Neutrophil (primary cell): ENCODE measurements around the gene HOXD13.

Source experiments
- H3K27ac ChIP-seq: fragments of 200-600 bp; sonication (generic); 2 replicates; pipeline ENCODE4 v1.5.1; 2016; ENCODE audit warnings: mild to moderate bottlenecking, moderate library complexity
- H3K27me3 ChIP-seq: fragments of 200-600 bp; sonication (generic); 2 replicates; pipeline ENCODE4 v1.6.0; 2016; ENCODE audit warnings: mild to moderate bottlenecking
- H3K36me3 ChIP-seq: fragments of 200-600 bp; sonication (generic); 2 replicates; pipeline ENCODE4 v1.5.1; 2017
- H3K4me1 ChIP-seq, 2 experiments: fragments of 200-600 bp in 1 of 2; sonication (generic) in 1 of 2; 1 replicate in 1 of 2; 2 replicates in 1 of 2; pipeline versions ENCODE4 v1.5.1 to v1.6.1; 2013 to 2016; ENCODE audit warnings: low read depth in 1 of 2, low read length in 1 of 2, mild to moderate bottlenecking in 1 of 2, moderate library complexity in 1 of 2; ENCODE audit not compliant: control insufficient read depth in 1 of 2, insufficient read depth in 1 of 2
- H3K4me3 ChIP-seq, 2 experiments: fragments of 200-600 bp in 1 of 2; sonication (generic) in 1 of 2; 1 replicate in 1 of 2; 2 replicates in 1 of 2; pipeline ENCODE4 v1.5.1; 2013 to 2016; ENCODE audit warnings: low read depth in 1 of 2, low read length in 1 of 2, mild to moderate bottlenecking in 1 of 2, moderate library complexity in 1 of 2
- H3K9me3 ChIP-seq: fragments of 200-600 bp; sonication (generic); 2 replicates; pipeline ENCODE4 v1.5.1; 2016
- TF ChIP-seq, protein P1 (sequence below): fragments of 200-600 bp; sonication (generic); IDR thresholded peaks from 2 replicates; pipeline ENCODE4 v1.5.1; 2016; ENCODE audit warnings: antibody characterized with exemption

Gene HOXD13

DNA sequence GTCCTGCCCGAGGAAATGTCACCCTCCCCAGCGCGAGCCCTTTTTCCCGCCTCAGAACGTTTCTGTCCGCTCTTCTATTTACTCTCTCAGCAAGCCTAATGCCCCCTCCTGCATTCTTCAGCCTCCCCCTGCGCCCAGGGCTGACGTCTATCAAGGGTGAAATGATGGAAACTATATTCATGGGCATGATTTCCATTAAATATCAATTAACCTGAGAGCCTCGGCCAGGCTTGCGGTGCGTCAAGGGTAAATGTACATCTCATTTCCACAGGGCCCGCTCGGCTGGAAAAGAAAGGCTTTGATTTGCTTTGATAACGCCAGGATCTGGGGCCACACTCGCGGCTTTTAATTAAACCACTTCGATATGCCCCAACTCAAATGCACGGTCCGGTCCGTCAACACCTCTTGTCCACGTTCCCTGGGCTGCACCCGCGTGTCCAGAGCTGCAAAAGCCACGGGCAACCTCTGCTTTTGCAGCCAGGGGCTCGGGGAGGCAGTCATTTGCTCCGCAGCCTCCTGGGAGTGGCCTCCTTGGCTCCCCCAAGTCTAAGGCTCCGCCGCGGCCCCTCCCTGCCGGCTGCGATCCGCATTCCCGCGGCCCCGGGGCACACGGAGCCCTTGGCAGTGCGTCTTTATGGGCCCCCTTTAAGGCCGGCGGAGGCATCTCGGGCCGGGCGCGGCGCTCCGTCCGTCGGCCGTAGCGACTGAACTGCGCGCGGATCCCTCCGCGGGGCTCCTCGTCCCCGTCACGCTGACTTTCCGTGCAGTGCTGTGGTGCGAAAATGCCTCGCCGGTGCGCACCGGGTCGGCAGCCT lies 36.7 kb downstream of the HOXD13 start, which contains the start of gene HOXD8:
Gene HOXD8, plus strand, starts transcription at position 724 of the 815 bp plus-strand sequence. CDS start 662 bp downstream, outside the sequence.
- Histone ChIP-seq H3K27me3 (peaks cover 100% of the 10 kb centered on the region), H3K36me3 (no peaks in the 10 kb centered on the region), H3K4me3 (peak within 1 kb of the TSS; percentile 13 to 49), H3K4me1 (peaks cover 19 to 30% of the 10 kb centered on the region in 2 experiments), H3K9me3 (no peaks in the 10 kb centered on the region), H3K27ac (no peak within 1 kb of the TSS)
- TF ChIP-seq, protein P1, sequence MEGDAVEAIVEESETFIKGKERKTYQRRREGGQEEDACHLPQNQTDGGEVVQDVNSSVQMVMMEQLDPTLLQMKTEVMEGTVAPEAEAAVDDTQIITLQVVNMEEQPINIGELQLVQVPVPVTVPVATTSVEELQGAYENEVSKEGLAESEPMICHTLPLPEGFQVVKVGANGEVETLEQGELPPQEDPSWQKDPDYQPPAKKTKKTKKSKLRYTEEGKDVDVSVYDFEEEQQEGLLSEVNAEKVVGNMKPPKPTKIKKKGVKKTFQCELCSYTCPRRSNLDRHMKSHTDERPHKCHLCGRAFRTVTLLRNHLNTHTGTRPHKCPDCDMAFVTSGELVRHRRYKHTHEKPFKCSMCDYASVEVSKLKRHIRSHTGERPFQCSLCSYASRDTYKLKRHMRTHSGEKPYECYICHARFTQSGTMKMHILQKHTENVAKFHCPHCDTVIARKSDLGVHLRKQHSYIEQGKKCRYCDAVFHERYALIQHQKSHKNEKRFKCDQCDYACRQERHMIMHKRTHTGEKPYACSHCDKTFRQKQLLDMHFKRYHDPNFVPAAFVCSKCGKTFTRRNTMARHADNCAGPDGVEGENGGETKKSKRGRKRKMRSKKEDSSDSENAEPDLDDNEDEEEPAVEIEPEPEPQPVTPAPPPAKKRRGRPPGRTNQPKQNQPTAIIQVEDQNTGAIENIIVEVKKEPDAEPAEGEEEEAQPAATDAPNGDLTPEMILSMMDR = no peak

DNA sequence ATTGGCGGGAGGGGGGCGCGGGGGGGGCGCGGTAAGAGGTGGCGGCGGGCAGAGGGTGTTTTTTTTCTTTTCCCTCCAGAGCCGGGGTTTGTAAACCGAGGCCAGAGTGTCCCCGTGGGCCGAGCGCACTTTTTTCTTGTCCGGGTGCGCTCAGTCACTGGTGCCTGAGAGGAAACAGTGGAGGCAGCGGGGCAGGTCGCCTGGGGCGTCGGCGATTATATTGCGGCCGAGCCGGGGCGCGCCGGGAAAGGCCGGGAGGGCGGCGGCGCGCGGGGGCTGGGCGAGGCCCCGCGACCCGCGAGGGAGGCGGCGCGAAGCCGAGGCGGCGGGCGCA lies 37.3 kb downstream of the HOXD13 start:
- Histone ChIP-seq H3K4me3 (peak overlapping the region; percentile 13 to 49), H3K27me3 (peaks cover 100% of the 10 kb centered on the region), H3K36me3 (no peaks in the 10 kb centered on the region), H3K4me1 (peaks cover 19 to 30% of the 10 kb centered on the region in 2 experiments), H3K9me3 (no peaks in the 10 kb centered on the region), H3K27ac (no peak overlapping the region)
- TF ChIP-seq, protein P1 = no peak

DNA sequence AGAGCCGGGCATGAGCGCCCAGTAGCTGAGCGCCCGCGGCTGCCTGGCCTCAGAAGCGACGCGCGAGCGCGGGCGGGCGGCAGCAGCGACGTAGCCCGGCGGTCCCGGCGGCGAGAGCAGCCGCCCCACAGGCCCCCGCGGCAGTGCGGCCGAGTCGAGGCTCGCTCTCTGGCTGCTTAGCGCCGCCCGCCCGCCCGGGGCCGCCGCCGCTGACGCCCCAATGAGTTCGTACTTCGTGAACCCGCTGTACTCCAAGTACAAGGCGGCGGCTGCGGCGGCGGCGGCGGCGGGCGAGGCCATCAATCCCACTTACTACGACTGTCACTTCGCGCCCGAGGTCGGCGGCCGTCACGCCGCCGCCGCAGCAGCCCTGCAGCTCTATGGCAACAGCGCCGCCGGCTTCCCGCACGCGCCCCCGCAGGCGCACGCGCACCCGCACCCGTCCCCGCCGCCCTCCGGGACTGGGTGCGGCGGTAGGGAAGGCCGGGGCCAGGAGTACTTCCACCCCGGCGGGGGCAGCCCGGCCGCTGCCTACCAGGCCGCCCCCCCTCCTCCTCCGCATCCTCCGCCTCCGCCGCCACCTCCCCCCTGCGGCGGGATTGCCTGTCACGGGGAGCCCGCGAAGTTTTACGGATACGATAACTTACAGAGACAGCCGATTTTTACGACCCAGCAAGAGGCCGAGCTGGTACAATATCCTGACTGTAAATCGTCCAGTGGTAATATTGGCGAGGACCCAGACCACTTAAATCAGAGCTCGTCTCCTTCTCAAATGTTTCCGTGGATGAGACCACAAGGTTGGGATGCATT lies 37.8 kb downstream of the HOXD13 start:
- Histone ChIP-seq H3K36me3 (no peaks in the 10 kb centered on the region), H3K4me3 (peak overlapping the region; percentile 13 to 16), H3K9me3 (no peaks in the 10 kb centered on the region), H3K4me1 (peaks cover 19 to 30% of the 10 kb centered on the region in 2 experiments), H3K27ac (no peak overlapping the region), H3K27me3 (peaks cover 100% of the 10 kb centered on the region)
- TF ChIP-seq, protein P1 = no peak

DNA sequence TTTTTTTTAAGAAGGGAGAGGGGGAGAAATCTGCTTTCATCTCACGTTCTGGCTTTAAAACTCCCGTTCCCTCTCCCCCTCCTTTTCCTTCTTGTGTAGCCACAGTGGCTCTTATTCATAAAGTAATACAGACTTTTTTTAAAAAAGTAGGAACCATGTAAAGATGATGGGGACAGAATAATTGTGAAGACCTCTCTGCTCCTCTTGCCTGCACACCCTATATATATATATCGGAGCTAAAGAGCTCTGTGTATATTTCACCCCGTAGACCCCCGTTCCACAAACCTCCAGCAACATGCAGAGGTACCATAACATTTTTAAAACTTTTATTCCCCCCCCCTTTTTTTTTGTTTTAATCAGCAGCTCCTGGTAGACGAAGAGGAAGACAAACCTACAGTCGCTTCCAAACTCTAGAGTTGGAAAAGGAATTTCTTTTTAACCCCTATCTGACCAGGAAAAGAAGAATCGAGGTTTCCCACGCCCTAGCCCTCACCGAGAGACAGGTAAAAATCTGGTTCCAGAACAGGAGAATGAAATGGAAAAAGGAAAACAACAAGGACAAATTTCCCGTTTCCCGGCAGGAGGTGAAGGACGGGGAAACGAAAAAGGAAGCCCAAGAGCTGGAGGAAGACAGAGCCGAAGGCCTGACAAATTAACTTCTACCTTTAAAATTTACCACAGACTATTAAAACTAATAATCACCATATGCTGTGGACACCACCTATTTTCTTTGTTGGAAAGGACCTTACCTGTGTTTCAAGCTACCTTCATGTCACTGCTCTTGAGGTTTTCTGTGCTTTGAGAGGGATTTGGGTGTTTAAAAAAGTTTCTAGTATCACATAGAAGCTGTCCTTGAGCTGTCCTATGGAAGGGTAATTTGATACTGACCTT lies 38.7 kb downstream of the HOXD13 start:
- H3K36me3 ChIP-seq = no peaks in the 10 kb centered on the region
- no peak overlapping the region for H3K27ac ChIP-seq
- H3K4me3 ChIP-seq = peak overlapping the region in 1 of 2 experiments; percentile 48
- peaks cover 100% of the 10 kb centered on the region for H3K27me3 ChIP-seq
- TF ChIP-seq, protein P1 = no peak
- H3K4me1 ChIP-seq = peaks cover 24 to 31% of the 10 kb centered on the region in 2 experiments
- H3K9me3 ChIP-seq = no peaks in the 10 kb centered on the region

DNA sequence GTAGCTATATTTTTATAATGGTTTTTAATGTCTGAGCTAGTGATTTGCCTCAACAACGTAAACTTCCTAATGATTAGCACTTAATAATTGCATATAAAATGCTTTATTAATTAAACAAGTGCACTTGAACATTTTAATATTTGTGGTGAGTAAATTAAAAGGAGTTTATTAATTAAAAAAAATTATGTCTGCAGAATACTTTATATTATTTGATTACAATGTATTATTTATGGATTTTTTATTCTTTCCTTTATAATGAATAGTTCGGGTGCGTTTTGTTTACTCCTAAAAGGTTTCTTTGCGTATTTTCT lies 39.3 kb downstream of the HOXD13 start:
- Histone ChIP-seq H3K27ac (no peak overlapping the region), H3K27me3 (peaks cover 100% of the 10 kb centered on the region)

More for the DNA sequence above, 39.3 kb downstream of the HOXD13 start:
- H3K36me3 ChIP-seq = no peaks in the 10 kb centered on the region
- H3K4me3 ChIP-seq = peak overlapping the region in 1 of 2 experiments; percentile 48
- H3K4me1 ChIP-seq = peaks cover 28 to 37% of the 10 kb centered on the region in 2 experiments
- H3K9me3 ChIP-seq = no peaks in the 10 kb centered on the region
- TF ChIP-seq, protein P1 = no peak
